Peyer's patch (tissue), 4 donors: ENCODE measurements around the gene ACRBP. TPM values are rescaled to one million over a fixed set of nuclear protein-coding genes. Genes with fewer than 3 reads are reported as not detected.

Source experiments
- DNase-seq, 3 donors: peaks; one replicate each; pipeline ENCODE4 v3.0.0-alpha.2; 2017 to 2019
- H3K27ac ChIP-seq, 4 donors: fragments of 200-600 bp; sonication (generic); one replicate each; pipeline ENCODE4 v1.5.1; 2016 to 2019
- H3K27me3 ChIP-seq, 2 donors: fragments of 200-600 bp; sonication (generic); one replicate each; pipeline ENCODE4 v1.5.1; 2019
- H3K36me3 ChIP-seq, 3 donors: fragments of 200-600 bp; sonication (generic); one replicate each; pipeline ENCODE4 v1.5.1; 2016 to 2019
- H3K4me1 ChIP-seq, 4 donors: fragments of 200-600 bp; sonication (generic); one replicate each; pipeline ENCODE4 v1.5.1; 2016 to 2019
- H3K4me3 ChIP-seq, 4 donors: fragments of 200-600 bp; sonication (generic); 1 replicate in 3 of 4; 2 replicates in 1 of 4; pipeline ENCODE4 v1.5.1; 2016 to 2019; ENCODE audit warnings: mild to moderate bottlenecking in 1 of 4
- H3K9me3 ChIP-seq, 4 donors: fragments of 200-600 bp; sonication (generic); one replicate each; pipeline ENCODE4 v1.5.1; 2016 to 2019; ENCODE audit warnings: mild to moderate bottlenecking in 1 of 4
- CTCF ChIP-seq, 6 experiments: fragments of 450-650 bp in 4 of 6; fragments of 200-600 bp in 2 of 6; sonication (generic) in 1 of 6; IDR thresholded peaks; one replicate each; pipeline ENCODE4 v1.5.1; 2017 to 2019; ENCODE audit warnings: antibody characterized with exemption in 6 of 6, mild to moderate bottlenecking in 3 of 6, moderate library complexity in 1 of 6
- POLR2A ChIP-seq, 2 donors: fragments of 450-650 bp; IDR thresholded peaks; one replicate each; pipeline ENCODE4 v1.5.1; 2017; ENCODE audit warnings: antibody characterized with exemption in 2 of 2, mild to moderate bottlenecking in 2 of 2, moderate library complexity in 2 of 2
- total RNA-seq, 4 donors: library from RNA; depleted of rRNA; stranded (reverse); fragments of >200 nt; gene quantifications; one replicate each; pipeline ENCODE4 v1.1.0, GENCODE V29; 2016

ACRBP gene
- total RNA-seq, 4 donors from 2014 or later = 5.1 to 12.1 (median 10.3) TPM

GRCh38 chr12:6641131-6641530 lies 6.1 kb downstream of the ACRBP start:
- no peaks in the 10 kb centered on the region for H3K9me3 ChIP-seq
- no peak overlapping the region for H3K27ac ChIP-seq
- no peak for TF ChIP-seq POLR2A (IDR thresholded peaks at IDR 0.05)
- no peak for TF ChIP-seq CTCF (IDR thresholded peaks at IDR 0.05)
- H3K27me3 ChIP-seq = no peaks in the 10 kb centered on the region
- H3K4me1 ChIP-seq = peaks cover 0 to 8% (median 3%) of the 10 kb centered on the region in 4 donors
- no peaks in the 10 kb centered on the region for H3K36me3 ChIP-seq
- H3K4me3 ChIP-seq = no peak overlapping the region
- no peak for DNase-seq

GRCh38 chr12:6640497-6640896 lies 6.7 kb downstream of the ACRBP start:
- H3K4me1 ChIP-seq = peaks cover 0 to 6% (median 3%) of the 10 kb centered on the region in 4 donors
- H3K9me3 ChIP-seq = no peaks in the 10 kb centered on the region
- no peaks in the 10 kb centered on the region for H3K27me3 ChIP-seq
- no peak overlapping the region for H3K4me3 ChIP-seq
- TF ChIP-seq CTCF (IDR thresholded peaks at IDR 0.05) (no peak), POLR2A (IDR thresholded peaks at IDR 0.05) (no peak)
- no peaks in the 10 kb centered on the region for H3K36me3 ChIP-seq
- no peak overlapping the region for H3K27ac ChIP-seq
- no peak for DNase-seq

GRCh38 chr12:6639151-6639801 lies 8.0 kb downstream of the ACRBP start:
- Histone ChIP-seq H3K36me3 (no peaks in the 10 kb centered on the region), H3K4me3 (no peak overlapping the region), H3K4me1 (peaks cover 0 to 10% (median 6%) of the 10 kb centered on the region in 4 donors), H3K27me3 (no peaks in the 10 kb centered on the region), H3K27ac (peak overlapping the region in 1 of 4 donors; percentile 86), H3K9me3 (no peaks in the 10 kb centered on the region)
- no peak for TF ChIP-seq POLR2A (IDR thresholded peaks at IDR 0.05)
- no peak for TF ChIP-seq CTCF (IDR thresholded peaks at IDR 0.05)
- no peak for DNase-seq

GRCh38 chr12:6638305-6638704 lies 8.9 kb downstream of the ACRBP start:
- peak in 2 of 3 donors; percentile 64 to 65 for DNase-seq
- H3K27ac ChIP-seq = peak overlapping the region in 1 of 4 donors; percentile 86
- TF ChIP-seq POLR2A (IDR thresholded peaks at IDR 0.05) (no peak), CTCF (IDR thresholded peaks at IDR 0.05) (no peak)

GRCh38 chr12:6635856-6636531 lies 11.2 kb downstream of the ACRBP start, which contains the start of gene LPAR5:
Gene LPAR5 (minus strand): TSS chr12:6635959. CDS start chr12:6621248, 14,711 bp downstream.
- peaks cover 7 to 38% (median 18%) of the 10 kb centered on the region in 4 donors for H3K4me1 ChIP-seq
- H3K27ac ChIP-seq = peak within 1 kb of the TSS; percentile 73 to 90 (median 84)
- H3K9me3 ChIP-seq = no peaks in the 10 kb centered on the region
- H3K36me3 ChIP-seq = no peaks in the 10 kb centered on the region
- no peaks in the 10 kb centered on the region for H3K27me3 ChIP-seq
- peak; percentile 87 to 94 (median 91) for DNase-seq
- TF ChIP-seq POLR2A (IDR thresholded peaks at IDR 0.05) (peak; percentile 88 to 91), CTCF (IDR thresholded peaks at IDR 0.05) (no peak)
- H3K4me3 ChIP-seq = peak within 1 kb of the TSS; percentile 40 to 50 (median 46)

More at GRCh38 chr12:6638305-6638704, 8.9 kb downstream of the ACRBP start:
- H3K9me3 ChIP-seq = no peaks in the 10 kb centered on the region
- no peaks in the 10 kb centered on the region for H3K36me3 ChIP-seq
- H3K27me3 ChIP-seq = no peaks in the 10 kb centered on the region
- H3K4me3 ChIP-seq = no peak overlapping the region
- H3K4me1 ChIP-seq = peaks cover 0 to 15% (median 10%) of the 10 kb centered on the region in 4 donors
